Smooth muscle cell (in vitro differentiated cells): ENCODE data around the gene CD2AP. TPM values are rescaled to one million over a fixed set of nuclear protein-coding genes. Genes with fewer than 3 reads are reported as not detected.

ENCODE experiments used
- DNase-seq: peaks from one replicate; lab custom pipeline; 2025; ENCODE audit not compliant: unreplicated experiment; lab: John Stamatoyannopoulos, UW
- H2AFZ ChIP-seq: fragments of 200-600 bp; sonication (generic); 2 replicates; pipeline ENCODE4 v1.6.0; 2016; ENCODE audit warnings: antibody characterized with exemption, low read depth, mild to moderate bottlenecking
- H3F3A ChIP-seq: fragments of 200-600 bp; sonication (generic); 2 replicates; pipeline ENCODE4 v1.6.0; 2017; ENCODE audit warnings: antibody characterized with exemption, low read depth
- H3K27ac ChIP-seq: fragments of 200-600 bp; sonication (generic); 2 replicates; pipeline ENCODE4 v1.5.1; 2016; ENCODE audit warnings: low read depth, mild to moderate bottlenecking
- H3K27me3 ChIP-seq: fragments of 200-600 bp; sonication (generic); 2 replicates; pipeline ENCODE4 v1.6.1; 2016; ENCODE audit warnings: low read depth, mild to moderate bottlenecking
- H3K36me3 ChIP-seq: fragments of 200-600 bp; sonication (generic); 2 replicates; pipeline ENCODE4 v1.5.1; 2016; ENCODE audit warnings: low read depth
- H3K4me1 ChIP-seq: fragments of 200-600 bp; sonication (generic); 2 replicates; pipeline ENCODE4 v1.5.1; 2016; ENCODE audit warnings: low read depth
- H3K4me2 ChIP-seq: fragments of 200-600 bp; sonication (generic); 2 replicates; pipeline ENCODE4 v1.6.0; 2016; ENCODE audit warnings: mild to moderate bottlenecking
- H3K4me3 ChIP-seq: fragments of 200-600 bp; sonication (generic); 2 replicates; pipeline ENCODE4 v1.5.1; 2016; ENCODE audit warnings: mild to moderate bottlenecking
- H3K79me2 ChIP-seq: fragments of 200-600 bp; sonication (generic); 2 replicates; pipeline ENCODE4 v1.6.0; 2016; ENCODE audit warnings: low read depth, mild to moderate bottlenecking
- H3K9ac ChIP-seq: fragments of 200-600 bp; sonication (generic); 2 replicates; pipeline ENCODE4 v1.6.0; 2016; ENCODE audit warnings: low read depth
- H3K9me3 ChIP-seq: fragments of 200-600 bp; sonication (generic); replicated peaks from 2 replicates; pipeline ENCODE4 v1.5.1; 2016; ENCODE audit warnings: low read depth
- H4K20me1 ChIP-seq: fragments of 200-600 bp; sonication (generic); 2 replicates; pipeline ENCODE4 v1.6.0; 2016; ENCODE audit warnings: low read depth
- CTCF ChIP-seq: fragments of 200-600 bp; sonication (generic); IDR thresholded peaks from 2 replicates; pipeline ENCODE4 v1.5.1; 2017; ENCODE audit warnings: borderline replicate concordance, mild to moderate bottlenecking, antibody characterized with exemption; ENCODE audit not compliant: insufficient read depth, poor library complexity, severe bottlenecking
- WGBS: methylation state at CpG from one replicate; pipeline ENCODE4 v1.1.7; 2016; ENCODE audit warnings: low lambda C conversion rate; 5-methylcytosine and 5-hydroxymethylcytosine counted together
- polyA plus RNA-seq: library from polyadenylated mRNA; unstranded; fragments of >200 nt; fragmentation: Nextera tagmentation; extraction: Ambion mirVana; gene quantifications from 2 replicates; pipeline ENCODE4 v1.2.1, GENCODE V29; 2016
- total RNA-seq: library from RNA; depleted of rRNA; stranded (reverse); fragments of >200 nt; gene quantifications from 2 replicates; pipeline ENCODE4 v1.2.3, GENCODE V29; 2014

Gene CD2AP
- total RNA-seq = 33.4 and 37.2 TPM in 2 replicates
- 7.4 and 15.5 TPM in 2 replicates for polyA plus RNA-seq

DNA sequence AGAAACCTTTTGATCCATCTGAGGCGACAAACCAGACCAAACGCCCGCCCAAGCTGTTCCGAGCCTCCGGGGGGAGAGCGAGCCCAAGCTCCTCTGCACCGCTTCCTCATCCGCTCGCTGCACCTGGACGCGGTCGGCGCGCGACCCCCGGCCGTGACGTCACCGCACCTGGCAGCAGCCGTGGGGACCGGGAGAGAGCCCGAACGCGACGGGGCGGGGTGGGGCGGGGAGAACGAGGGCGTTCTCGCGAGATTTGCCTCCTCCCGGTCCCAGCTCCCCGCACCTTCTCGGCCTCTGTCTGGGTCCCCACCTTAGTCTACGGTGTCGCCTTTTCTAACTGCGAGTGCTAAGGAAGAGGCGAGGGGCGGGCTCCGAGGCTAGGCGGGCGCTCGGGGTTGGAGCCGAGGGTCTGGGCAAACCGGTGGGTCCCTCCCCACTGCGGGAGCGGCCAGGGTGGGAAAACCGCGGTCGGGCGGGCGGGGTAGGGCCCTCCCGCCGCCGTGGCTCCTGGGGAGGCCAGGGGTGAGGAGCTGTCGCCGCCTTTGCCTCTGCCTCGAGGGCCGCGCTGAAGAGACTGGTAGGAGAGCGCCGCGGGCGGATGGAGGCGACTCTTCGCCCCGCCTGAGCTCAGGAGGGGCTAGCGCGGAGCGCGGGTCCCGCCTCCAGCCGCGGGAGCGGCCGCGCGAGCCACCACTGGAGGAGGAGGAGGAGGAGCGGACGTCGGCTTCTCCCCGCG, at the start of gene CD2AP:
Gene CD2AP, plus strand, starts transcription at position 293 of the 736 bp plus-strand sequence. CDS start 456 bp downstream, outside the sequence.
- 1% methylated on average over 59 of the region's 83 CpGs for WGBS
- TF ChIP-seq CTCF = no peak

GRCh38 chr6:47428288-47428687, 49.3 kb upstream of the CD2AP start:
- Histone ChIP-seq H3K9me3 (no peaks in the 10 kb centered on the region), H3K27me3 (no peaks in the 10 kb centered on the region)

More for the DNA sequence above, at the start of gene CD2AP:
- no peaks in the 10 kb centered on the region for H3F3A ChIP-seq
- peaks cover 27% of the 10 kb centered on the region for H3K4me1 ChIP-seq
- peaks cover 46% of the 10 kb centered on the region for H3K79me2 ChIP-seq
- H3K4me2 ChIP-seq = peak within 1 kb of the TSS; percentile 92
- peak; percentile 80 for DNase-seq
- H3K4me3 ChIP-seq = peak within 1 kb of the TSS; percentile 76
- no peaks in the 10 kb centered on the region for H3K36me3 ChIP-seq
- peak within 1 kb of the TSS; percentile 92 for H2AFZ ChIP-seq
- peaks cover 27% of the 10 kb centered on the region for H4K20me1 ChIP-seq
- peak within 1 kb of the TSS; percentile 94 for H3K9ac ChIP-seq
- peak within 1 kb of the TSS; percentile 90 for H3K27ac ChIP-seq
- no peaks in the 10 kb centered on the region for H3K27me3 ChIP-seq
- H3K9me3 ChIP-seq = no peaks in the 10 kb centered on the region

GRCh38 chr6:47428746-47429664, 48.6 kb upstream of the CD2AP start:
- DNase-seq = no peak
- Histone ChIP-seq H3K27me3 (no peaks in the 10 kb centered on the region), H3K27ac (no peak overlapping the region), H3K9me3 (no peaks in the 10 kb centered on the region), H3K4me2 (no peak overlapping the region), H3K36me3 (no peaks in the 10 kb centered on the region), H2AFZ (no peak overlapping the region), H3F3A (no peaks in the 10 kb centered on the region), H3K9ac (no peak overlapping the region), H4K20me1 (no peaks in the 10 kb centered on the region), H3K4me3 (no peak overlapping the region), H3K4me1 (no peaks in the 10 kb centered on the region), H3K79me2 (no peaks in the 10 kb centered on the region)
- WGBS = 58% methylated on average over 2 of the region's 2 CpGs
- TF ChIP-seq CTCF = no peak

More at GRCh38 chr6:47428288-47428687, 49.3 kb upstream of the CD2AP start:
- no peaks in the 10 kb centered on the region for H3K79me2 ChIP-seq
- H3K36me3 ChIP-seq = no peaks in the 10 kb centered on the region
- WGBS = 82% methylated on average over 2 of the region's 2 CpGs
- no peak overlapping the region for H2AFZ ChIP-seq
- no peak overlapping the region for H3K4me2 ChIP-seq
- no peak for TF ChIP-seq CTCF
- H3K4me1 ChIP-seq = no peaks in the 10 kb centered on the region
- H3K27ac ChIP-seq = no peak overlapping the region
- no peak overlapping the region for H3K4me3 ChIP-seq
- no peaks in the 10 kb centered on the region for H3F3A ChIP-seq
- DNase-seq = no peak
- H3K9ac ChIP-seq = no peak overlapping the region
- no peaks in the 10 kb centered on the region for H4K20me1 ChIP-seq
